ENCODE measurements around the gene FDXR. TPM values are rescaled to one million over a fixed set of nuclear protein-coding genes. Genes with fewer than 3 reads are reported as not detected.
"Not testable (repeated sequence)": the region's sequence is repeated elsewhere in the genome, so short reads cannot be mapped to it uniquely, and the experiment has no call there.

FDXR gene
- total RNA-seq, 2 experiments from 2014 or later, result 61.8 to 67.6 TPM

DNA sequence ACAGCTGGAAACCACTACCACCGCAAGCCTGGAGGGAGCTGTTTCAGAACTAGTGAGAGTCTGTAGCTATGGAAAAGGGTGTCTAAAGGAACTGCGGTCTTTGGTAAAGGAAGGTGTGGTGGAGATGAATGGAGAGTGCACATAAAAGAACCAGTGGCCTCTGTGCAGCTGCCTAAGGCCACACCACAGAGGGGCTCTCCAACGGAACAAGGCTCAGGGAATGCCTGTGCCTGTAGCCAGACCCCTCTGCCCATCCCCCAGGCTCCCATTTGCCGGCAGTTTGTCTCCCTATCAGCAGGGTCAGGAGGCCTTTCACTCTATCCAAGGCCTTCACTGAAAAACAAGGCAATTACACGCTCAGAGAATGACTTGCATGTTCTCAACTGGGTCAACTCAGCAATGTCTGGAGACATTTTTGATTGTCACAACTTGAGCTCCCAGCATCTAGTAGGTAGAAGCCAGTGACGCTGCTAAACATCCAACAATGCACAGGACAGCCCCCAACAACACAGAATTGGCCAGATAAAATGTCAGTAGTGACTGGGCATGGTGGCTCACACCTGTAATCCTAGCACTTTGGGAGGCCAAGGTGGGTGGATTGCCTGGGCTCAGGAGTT, 3.3 kb upstream of the FDXR start:
- H3K4me3 Mint-ChIP-seq, result no peak overlapping the region
- H3K4me1 Mint-ChIP-seq (ENCODE audit: low read depth), result peaks cover 24% of the 10 kb centered on the region
- H3K9me3 Mint-ChIP-seq, result no peaks in the 10 kb centered on the region
- DNase-seq, result no peak
- CTCF ChIA-PET, result interaction anchor here (1.2 to 6.2 kb wide), 4 partner anchors 12 to 132 kb away, joined by 4 to 44 read pairs (median 10); no protein-coding TSS in a partner anchor
- intact Hi-C loops (cut with micrococcal nuclease), result loop anchor here (10.0 kb wide), 1 partner anchor 789 kb away; the partner anchor contains the start of genes RECQL5 and SAP30BP
- H3K27me3 Mint-ChIP-seq (ENCODE audit: low read depth), result no peaks in the 10 kb centered on the region
- H3K27ac Mint-ChIP-seq, result no peak overlapping the region
- peaks cover 9% of the 10 kb centered on the region for H3K36me3 Mint-ChIP-seq (ENCODE audit: low read depth)

DNA sequence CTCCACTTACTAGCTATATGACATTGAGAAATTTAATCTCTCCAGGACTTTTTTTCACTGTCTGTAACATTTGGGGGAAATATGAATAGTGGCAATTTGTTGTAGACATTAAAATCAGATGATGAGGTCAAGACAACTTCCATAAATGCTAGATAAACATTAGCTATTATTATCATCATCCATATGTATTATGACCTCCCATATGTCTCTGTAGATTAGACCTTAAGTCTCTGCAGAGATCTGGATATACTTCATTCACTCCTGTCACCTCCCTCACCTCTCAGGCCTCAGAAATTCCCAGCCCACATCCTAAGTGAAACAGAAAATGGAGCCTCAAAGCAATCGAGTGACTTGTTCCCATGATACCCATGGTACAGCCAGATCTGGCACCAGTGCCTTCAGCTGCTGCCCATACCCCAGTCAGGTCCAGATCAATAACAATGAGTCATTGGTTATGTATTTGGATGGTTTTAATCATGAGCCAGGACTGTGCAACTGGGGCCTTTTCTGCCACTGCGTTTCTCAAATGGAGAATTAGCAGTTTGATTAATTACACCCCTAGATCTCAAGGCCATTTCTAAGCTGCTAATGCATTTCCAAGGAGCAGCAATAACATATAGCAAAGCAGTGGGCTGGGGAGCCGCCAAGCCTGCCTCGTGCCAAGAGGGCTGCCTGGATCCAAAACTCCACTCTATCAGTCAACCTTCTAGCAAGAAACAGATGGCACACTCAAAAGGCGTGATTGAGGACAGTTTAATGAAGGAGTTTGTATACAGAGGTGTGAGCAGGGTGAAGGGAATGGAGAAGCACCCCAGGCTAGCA, 2.6 kb upstream of the FDXR start:
- Mint-ChIP-seq H3K27ac (no peak overlapping the region), H3K36me3 (ENCODE audit: low read depth) (peaks cover 12% of the 10 kb centered on the region), H3K4me3 (no peak overlapping the region), H3K27me3 (ENCODE audit: low read depth) (no peaks in the 10 kb centered on the region), H3K4me1 (ENCODE audit: low read depth) (peaks cover 25% of the 10 kb centered on the region), H3K9me3 (no peaks in the 10 kb centered on the region)
- CTCF ChIA-PET, result interaction anchor here (1.0 to 6.2 kb wide), 6 partner anchors 12 to 133 kb away, joined by 3 to 44 read pairs (median 8); no protein-coding TSS in a partner anchor
- intact Hi-C loops (cut with micrococcal nuclease), result loop anchor here (10.0 kb wide), 1 partner anchor 789 kb away; the partner anchor contains the start of genes RECQL5 and SAP30BP
- DNase-seq, result no peak

DNA sequence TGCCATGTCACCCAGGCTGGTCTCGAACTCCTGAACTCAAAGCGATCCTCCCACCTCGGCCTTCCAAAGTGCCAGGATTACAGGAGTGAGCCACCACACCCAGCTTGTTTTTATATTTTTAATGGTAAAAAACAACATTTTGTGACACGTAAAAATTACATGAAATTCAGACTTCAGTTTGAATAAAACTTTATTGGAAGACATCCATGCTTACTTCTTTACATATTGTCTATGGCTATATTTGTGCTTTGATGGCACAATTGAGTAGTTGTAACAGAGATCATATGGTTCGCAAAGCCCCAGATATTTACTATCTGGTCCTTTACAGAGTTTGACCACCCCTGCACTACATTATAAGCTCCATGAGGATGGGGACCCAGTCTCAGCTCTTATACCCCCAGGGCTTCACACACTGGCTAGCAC, 1.8 kb upstream of the FDXR start:
- H3K36me3 Mint-ChIP-seq (ENCODE audit: low read depth), result peaks cover 12% of the 10 kb centered on the region
- no peaks in the 10 kb centered on the region for H3K27me3 Mint-ChIP-seq (ENCODE audit: low read depth)
- H3K4me3 Mint-ChIP-seq, result no peak overlapping the region
- CTCF ChIA-PET, result interaction anchor here (0.6 to 6.2 kb wide), 8 partner anchors 11 to 368 kb away, joined by 3 to 44 read pairs (median 4); no protein-coding TSS in a partner anchor
- H3K27ac Mint-ChIP-seq, result no peak overlapping the region
- peaks cover 25% of the 10 kb centered on the region for H3K4me1 Mint-ChIP-seq (ENCODE audit: low read depth)
- DNase-seq, result no peak
- no peaks in the 10 kb centered on the region for H3K9me3 Mint-ChIP-seq
- intact Hi-C loops (cut with micrococcal nuclease), result loop anchor here (5.0 to 10.0 kb wide), 3 partner anchors 97 to 790 kb away; partner anchors contain the start of genes ATP5PD, KCTD2, NAT9 and RECQL5

DNA sequence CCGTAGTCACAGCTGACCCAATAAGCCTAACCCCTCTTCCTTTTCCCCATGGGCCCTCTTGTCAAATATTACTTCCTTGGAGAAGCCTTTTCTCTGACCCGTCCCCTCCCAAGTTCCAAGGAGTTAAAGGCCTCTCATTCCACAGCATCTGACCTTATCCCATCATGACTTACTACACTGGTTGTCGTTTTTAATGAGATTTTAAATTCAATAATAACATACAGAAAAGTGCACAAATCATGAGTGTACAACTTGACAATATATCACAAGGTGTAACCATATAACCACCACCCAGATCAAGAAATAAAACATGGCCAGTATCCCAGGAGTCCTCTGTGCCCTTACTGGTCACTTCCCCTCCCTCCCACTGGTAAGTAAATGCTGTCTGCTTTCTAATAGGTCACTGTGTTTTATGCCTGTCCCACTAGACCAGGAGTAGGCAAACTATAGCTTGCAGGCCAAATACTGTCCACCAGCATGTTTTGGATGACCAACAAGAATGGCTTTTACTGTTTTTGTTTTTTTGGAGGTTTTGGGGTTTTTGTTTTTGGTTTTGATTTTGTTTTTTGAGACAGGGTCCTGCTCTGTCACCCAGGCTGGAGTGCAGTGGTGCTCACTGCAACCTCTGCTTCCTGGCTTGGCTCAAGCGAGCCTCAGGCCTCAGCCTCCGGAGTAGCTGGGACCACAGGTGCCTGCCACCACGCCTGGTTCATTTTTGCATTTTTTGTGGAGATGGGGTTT, 1.2 kb upstream of the FDXR start:
- peak overlapping the region; percentile 91 for H3K27ac Mint-ChIP-seq
- no peaks in the 10 kb centered on the region for H3K27me3 Mint-ChIP-seq (ENCODE audit: low read depth)
- CTCF ChIA-PET, result interaction anchor here (0.6 to 6.2 kb wide), 9 partner anchors 10 to 369 kb away, joined by 3 to 44 read pairs (median 4); partner anchors contain the start of gene OTOP2
- peak overlapping the region; percentile 88 for H3K4me3 Mint-ChIP-seq
- H3K4me1 Mint-ChIP-seq (ENCODE audit: low read depth), result peaks cover 25% of the 10 kb centered on the region
- intact Hi-C loops (cut with micrococcal nuclease), result loop anchor here (1.0 to 10.0 kb wide), 10 partner anchors 22 to 791 kb away; partner anchors contain the start of genes ATP5PD, CDR2L, GGA3 and JPT1
- H3K36me3 Mint-ChIP-seq (ENCODE audit: low read depth), result peaks cover 12% of the 10 kb centered on the region
- H3K9me3 Mint-ChIP-seq, result no peaks in the 10 kb centered on the region
- DNase-seq, result no peak

DNA sequence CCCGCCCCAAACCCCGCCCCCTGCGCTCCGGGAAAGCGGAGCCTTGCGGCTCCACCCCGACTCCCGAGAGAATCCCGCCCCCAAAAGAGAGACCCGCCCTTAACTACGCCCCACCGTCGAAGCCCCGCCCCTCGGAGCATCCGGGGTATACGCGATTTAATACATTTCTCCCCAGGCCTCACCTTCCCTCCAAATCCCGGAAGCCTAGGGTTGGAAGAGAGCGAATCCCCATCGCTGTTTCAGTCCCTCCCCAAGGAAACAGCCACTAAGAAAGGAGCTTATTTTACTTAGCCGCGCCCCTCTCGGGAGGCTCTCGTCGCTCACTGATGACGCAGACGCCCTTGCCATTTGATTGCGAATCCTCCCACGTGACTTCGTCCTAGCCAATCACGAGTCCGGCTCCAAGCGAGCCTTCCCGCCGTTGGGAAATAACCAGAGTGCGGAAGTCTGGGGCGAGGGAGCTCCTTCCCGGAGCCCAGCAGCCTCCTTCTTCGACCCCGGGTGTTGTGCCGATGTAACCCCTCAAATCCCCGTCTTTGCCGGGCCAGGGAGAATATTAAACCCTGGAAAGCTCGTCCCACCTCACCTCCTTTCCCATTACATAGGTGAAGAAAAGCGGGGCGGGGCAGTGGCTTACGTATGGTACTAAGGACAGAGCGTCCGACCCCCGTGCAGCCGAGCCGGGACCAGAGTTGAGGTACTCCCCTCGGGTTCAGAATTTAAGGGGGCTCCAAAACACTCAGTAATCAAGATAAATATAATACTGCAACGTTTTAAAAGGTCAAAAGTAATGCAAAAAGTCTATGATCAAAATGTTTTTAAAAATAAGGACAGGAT, 461 bp upstream of the FDXR start:
- Mint-ChIP-seq H3K36me3 (ENCODE audit: low read depth) (peaks cover 12% of the 10 kb centered on the region), H3K4me1 (ENCODE audit: low read depth) (peaks cover 27% of the 10 kb centered on the region), H3K4me3 (peak overlapping the region; percentile 88), H3K27ac (peak overlapping the region; percentile 91), H3K27me3 (ENCODE audit: low read depth) (no peaks in the 10 kb centered on the region), H3K9me3 (no peaks in the 10 kb centered on the region)
- CTCF ChIA-PET, result interaction anchor here (0.6 to 6.2 kb wide), 8 partner anchors 10 to 317 kb away, joined by 3 to 44 read pairs (median 4); partner anchors contain the start of genes OTOP2 and RAB37
- peak; percentile 100 for DNase-seq
- intact Hi-C loops (cut with micrococcal nuclease), result loop anchor here (1.0 to 10.0 kb wide), 10 partner anchors 21 to 792 kb away; partner anchors contain the start of genes ATP5PD, CDR2L, GGA3 and JPT1

DNA sequence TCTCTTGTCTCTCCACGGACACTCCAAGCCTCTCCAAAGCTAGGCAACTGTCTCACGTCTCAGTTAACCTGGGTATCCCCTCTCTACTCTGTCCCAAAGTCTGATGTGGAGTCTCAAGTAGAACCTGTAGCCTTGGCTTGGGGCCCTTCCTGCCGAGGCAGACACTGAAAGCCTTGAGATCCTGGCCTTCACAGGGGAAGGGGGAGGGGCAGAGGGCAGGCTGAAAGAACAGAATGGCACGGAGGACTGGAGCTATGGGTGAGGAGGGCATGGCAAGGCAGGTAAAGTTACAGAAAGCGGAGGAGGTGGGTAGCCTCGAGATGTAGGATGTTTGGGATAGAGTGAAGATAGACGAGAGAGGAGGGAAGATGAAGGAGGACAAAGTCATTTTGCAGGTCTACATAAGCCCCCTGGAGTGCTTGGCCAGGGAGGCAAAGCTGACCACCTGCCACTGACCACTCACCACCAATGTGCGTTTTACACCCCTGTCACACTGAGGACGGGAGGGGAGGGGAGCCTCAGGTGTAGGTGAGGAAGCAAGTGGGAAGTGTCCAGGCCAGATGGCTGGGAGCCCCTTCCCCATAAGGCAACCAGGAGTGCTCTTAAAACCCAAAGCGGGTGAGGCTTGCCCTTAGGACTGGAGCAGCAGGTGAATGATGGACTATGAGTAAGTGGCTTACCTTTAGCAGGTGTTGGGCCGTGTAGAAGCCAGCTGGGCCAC, 1.3 kb downstream of the FDXR start:
- Mint-ChIP-seq H3K4me3 (peak overlapping the region; percentile 88), H3K27me3 (ENCODE audit: low read depth) (no peaks in the 10 kb centered on the region), H3K4me1 (ENCODE audit: low read depth) (peaks cover 27% of the 10 kb centered on the region), H3K36me3 (ENCODE audit: low read depth) (peaks cover 12% of the 10 kb centered on the region), H3K9me3 (no peaks in the 10 kb centered on the region), H3K27ac (no peak overlapping the region)
- no peak for DNase-seq
- CTCF ChIA-PET, result interaction anchor here (0.6 to 6.2 kb wide), 5 partner anchors 8 to 419 kb away, joined by 3 to 44 read pairs (median 6); no protein-coding TSS in a partner anchor
- intact Hi-C loops (cut with micrococcal nuclease), result loop anchor here (2.0 to 10.0 kb wide), 4 partner anchors 94 to 793 kb away; partner anchors contain the start of genes ATP5PD, JPT1, KCTD2 and NAT9

DNA sequence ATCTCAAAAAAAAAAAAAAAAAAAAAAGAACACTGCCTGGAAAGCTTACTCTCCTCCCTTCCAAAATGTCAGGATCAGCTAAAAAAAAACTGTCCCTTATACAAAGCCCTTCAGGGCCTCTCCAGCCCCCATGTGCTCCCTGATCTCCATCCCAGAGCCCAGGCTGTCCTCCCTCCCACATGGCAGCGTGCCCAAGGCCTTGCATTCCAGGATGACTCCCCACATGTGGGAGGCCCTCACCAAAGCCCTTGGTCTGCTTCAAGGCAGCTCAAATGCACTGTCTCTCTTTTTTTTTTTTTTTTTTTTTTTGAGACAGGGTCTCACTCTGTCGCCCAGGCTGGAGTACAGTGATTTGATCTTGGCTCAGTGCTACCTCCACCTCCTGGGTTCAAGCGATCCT, 2.3 kb downstream of the FDXR start:
- DNase-seq, result no peak
- H3K4me1 Mint-ChIP-seq (ENCODE audit: low read depth), result peaks cover 27% of the 10 kb centered on the region
- H3K9me3 Mint-ChIP-seq, result no peaks in the 10 kb centered on the region
- CTCF ChIA-PET, result interaction anchor here (0.6 to 6.2 kb wide), 5 partner anchors 7 to 231 kb away, joined by 3 to 44 read pairs (median 3); no protein-coding TSS in a partner anchor
- peaks cover 12% of the 10 kb centered on the region for H3K36me3 Mint-ChIP-seq (ENCODE audit: low read depth)
- H3K27ac Mint-ChIP-seq, result no peak overlapping the region
- no peak overlapping the region for H3K4me3 Mint-ChIP-seq
- intact Hi-C loops (cut with micrococcal nuclease), result loop anchor here (5.0 to 10.0 kb wide), 3 partner anchors 93 to 794 kb away; partner anchors contain the start of genes ATP5PD, KCTD2, NAT9 and RECQL5
- no peaks in the 10 kb centered on the region for H3K27me3 Mint-ChIP-seq (ENCODE audit: low read depth)

DNA sequence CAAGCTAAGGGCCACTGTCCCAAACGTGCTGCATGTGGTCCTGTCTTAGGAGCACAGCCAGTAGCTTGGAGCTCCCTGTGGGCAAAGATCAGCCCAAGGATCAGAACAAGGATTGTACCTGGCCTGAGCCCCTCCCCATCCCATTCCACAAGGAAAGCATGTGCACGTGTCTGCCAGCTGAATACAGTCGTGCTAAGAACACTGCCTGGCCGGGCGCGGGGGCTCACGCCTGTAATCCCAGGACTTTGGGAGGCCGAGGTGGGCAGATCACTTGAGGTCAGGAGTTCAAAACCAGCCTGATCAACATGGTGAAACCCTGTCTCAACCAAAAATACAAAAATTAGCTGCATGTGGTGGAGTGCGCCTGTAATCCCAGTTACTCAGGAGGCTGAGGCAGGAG, 2.8 kb downstream of the FDXR start:
- CTCF ChIA-PET, result interaction anchor here (5.8 kb wide), 1 partner anchor 78 kb away, joined by 27 read pairs; no protein-coding TSS in a partner anchor
- not testable (repeated sequence) for H3K4me3 Mint-ChIP-seq; H3K27ac Mint-ChIP-seq; DNase-seq; H3K27me3 Mint-ChIP-seq (ENCODE audit: low read depth); H3K9me3 Mint-ChIP-seq
- intact Hi-C loops (cut with micrococcal nuclease), result loop anchor here (5.0 to 10.0 kb wide), 3 partner anchors 93 to 795 kb away; partner anchors contain the start of genes ATP5PD, KCTD2, NAT9 and RECQL5
- Mint-ChIP-seq H3K36me3 (ENCODE audit: low read depth) (peaks cover 12% of the 10 kb centered on the region), H3K4me1 (ENCODE audit: low read depth) (peaks cover 22% of the 10 kb centered on the region)

DNA sequence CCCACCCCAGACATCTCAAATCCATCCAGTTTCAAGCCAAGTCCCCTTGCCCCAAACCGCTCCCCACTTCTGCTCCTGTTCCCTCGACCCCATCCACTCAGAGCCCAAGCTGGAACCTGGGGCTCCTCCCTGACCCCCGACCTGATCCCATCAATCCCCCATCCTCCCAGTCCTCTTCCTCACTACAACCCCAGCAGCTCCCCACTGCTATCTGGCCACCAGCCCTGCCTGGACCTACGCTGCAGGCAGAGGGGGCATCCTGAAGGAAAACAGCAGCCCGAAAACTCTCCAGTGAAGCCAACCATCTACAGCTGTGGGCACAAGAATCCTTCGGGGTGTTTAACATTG, 3.9 kb downstream of the FDXR start:
- peaks cover 14% of the 10 kb centered on the region for H3K36me3 Mint-ChIP-seq (ENCODE audit: low read depth)
- CTCF ChIA-PET, result interaction anchor here (1.2 to 5.8 kb wide), 2 partner anchors 77 to 89 kb away, joined by 4 to 27 read pairs; no protein-coding TSS in a partner anchor
- H3K4me1 Mint-ChIP-seq (ENCODE audit: low read depth), result peaks cover 16% of the 10 kb centered on the region
- intact Hi-C loops (cut with micrococcal nuclease), result no loop called here
- H3K27me3 Mint-ChIP-seq (ENCODE audit: low read depth), result no peaks in the 10 kb centered on the region
- no peak overlapping the region for H3K4me3 Mint-ChIP-seq
- H3K9me3 Mint-ChIP-seq, result no peaks in the 10 kb centered on the region
- H3K27ac Mint-ChIP-seq, result no peak overlapping the region
- DNase-seq, result no peak

DNA sequence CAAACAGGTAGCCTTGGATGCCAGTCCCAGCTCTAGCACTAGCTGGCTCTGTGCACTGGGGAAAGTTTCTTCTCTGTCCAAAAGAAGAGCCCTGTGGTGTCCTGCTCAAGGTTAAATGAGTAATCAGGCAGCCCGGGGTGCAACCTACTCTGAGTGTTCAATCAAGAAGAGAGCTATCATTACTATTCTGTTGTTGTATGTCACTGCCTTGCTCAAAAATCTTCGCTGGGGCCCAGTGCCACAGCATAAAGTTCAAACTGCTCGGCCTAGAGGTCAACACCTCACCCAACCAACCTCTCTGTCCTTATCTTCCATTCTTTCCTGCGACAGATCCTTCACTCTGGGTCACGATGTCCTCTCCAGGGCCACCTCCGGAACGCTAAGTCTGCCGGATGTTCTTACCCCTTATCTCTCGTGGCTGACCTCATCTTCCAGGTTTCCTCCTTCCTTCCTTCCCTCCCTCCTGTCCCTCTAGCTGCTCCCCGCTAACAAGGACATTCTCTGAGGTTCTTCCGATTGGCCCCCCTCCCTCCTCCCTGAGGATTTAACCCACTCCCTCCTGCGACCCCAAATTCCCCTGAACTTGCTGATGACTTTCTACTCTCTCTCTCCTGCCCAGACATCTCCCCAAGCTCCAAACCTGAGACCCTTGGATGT, 4.4 kb downstream of the FDXR start:
- Mint-ChIP-seq H3K9me3 (no peaks in the 10 kb centered on the region), H3K36me3 (ENCODE audit: low read depth) (peaks cover 18% of the 10 kb centered on the region), H3K27me3 (ENCODE audit: low read depth) (peaks cover 1% of the 10 kb centered on the region), H3K4me1 (ENCODE audit: low read depth) (peaks cover 16% of the 10 kb centered on the region), H3K4me3 (no peak overlapping the region), H3K27ac (no peak overlapping the region)
- no peak for DNase-seq
- intact Hi-C loops (cut with micrococcal nuclease), result no loop called here
- CTCF ChIA-PET, result interaction anchor here (0.6 to 5.8 kb wide), 3 partner anchors 50 to 90 kb away, joined by 4 to 27 read pairs (median 5); no protein-coding TSS in a partner anchor
